ENCODE measurements around the gene TOX3.

TOX3 gene

DNA sequence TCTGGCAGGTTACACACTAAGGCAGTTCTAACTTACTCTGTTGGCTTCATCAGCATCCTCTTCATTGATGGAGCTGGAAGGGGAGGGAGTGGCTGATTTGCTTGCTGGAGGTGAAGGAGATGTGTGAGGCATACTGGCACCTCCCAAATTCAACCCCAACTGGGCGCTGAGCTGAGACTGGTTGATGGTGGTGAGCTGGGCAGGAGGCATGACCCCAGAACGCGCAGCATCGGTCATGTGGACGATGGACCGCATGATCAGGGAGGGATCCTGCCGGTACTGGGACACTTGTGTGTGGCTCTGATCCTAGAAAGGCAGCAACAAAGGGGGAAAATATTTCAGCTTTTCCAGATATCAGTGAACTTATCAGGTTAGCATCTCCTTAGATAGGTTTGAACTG lies 96.7 kb downstream of the TOX3 start:
- no peaks in the 10 kb centered on the region for H3K9me3 ChIP-seq (ENCODE audit: control insufficient read depth, insufficient read depth, low read depth, low read length)
- H3K27ac ChIP-seq (ENCODE audit: low read depth, low read length), result no peak overlapping the region
- peaks cover 11% of the 10 kb centered on the region for H3K36me3 ChIP-seq (ENCODE audit: control insufficient read depth, insufficient read depth, low read length)
- no peaks in the 10 kb centered on the region for H3K27me3 ChIP-seq (ENCODE audit: control insufficient read depth, insufficient read depth, low read length)
- no peak overlapping the region for H3K4me3 ChIP-seq (ENCODE audit: low read depth, low read length)
- H3K4me1 ChIP-seq (ENCODE audit: control insufficient read depth, insufficient read depth, low read length), result peaks cover 26% of the 10 kb centered on the region
- no peak overlapping the region for H3K9ac ChIP-seq (ENCODE audit: low read length)

GRCh38 chr16:52446080-52446479 lies 100.9 kb downstream of the TOX3 start:
- Histone ChIP-seq H3K36me3 (ENCODE audit: control insufficient read depth, insufficient read depth, low read length) (peaks cover 28% of the 10 kb centered on the region), H3K4me1 (ENCODE audit: control insufficient read depth, insufficient read depth, low read length) (peaks cover 19% of the 10 kb centered on the region), H3K9ac (ENCODE audit: low read length) (no peak overlapping the region), H3K9me3 (ENCODE audit: control insufficient read depth, insufficient read depth, low read depth, low read length) (no peaks in the 10 kb centered on the region), H3K27me3 (ENCODE audit: control insufficient read depth, insufficient read depth, low read length) (no peaks in the 10 kb centered on the region), H3K27ac (ENCODE audit: low read depth, low read length) (no peak overlapping the region), H3K4me3 (ENCODE audit: low read depth, low read length) (no peak overlapping the region)

- Histone ChIP-seq H3K4me1 (ENCODE audit: control insufficient read depth, insufficient read depth, low read length) (peaks cover 17% of the 10 kb centered on the region), H3K36me3 (ENCODE audit: control insufficient read depth, insufficient read depth, low read length) (peaks cover 43% of the 10 kb centered on the region), H3K9ac (ENCODE audit: low read length) (no peak overlapping the region), H3K4me3 (ENCODE audit: low read depth, low read length) (no peak overlapping the region), H3K9me3 (ENCODE audit: control insufficient read depth, insufficient read depth, low read depth, low read length) (peaks cover 5% of the 10 kb centered on the region), H3K27ac (ENCODE audit: low read depth, low read length) (no peak overlapping the region), H3K27me3 (ENCODE audit: control insufficient read depth, insufficient read depth, low read length) (no peaks in the 10 kb centered on the region)
These were observed 105.1 kb downstream of the TOX3 start for GRCh38 chr16:52441886-52442285.

DNA sequence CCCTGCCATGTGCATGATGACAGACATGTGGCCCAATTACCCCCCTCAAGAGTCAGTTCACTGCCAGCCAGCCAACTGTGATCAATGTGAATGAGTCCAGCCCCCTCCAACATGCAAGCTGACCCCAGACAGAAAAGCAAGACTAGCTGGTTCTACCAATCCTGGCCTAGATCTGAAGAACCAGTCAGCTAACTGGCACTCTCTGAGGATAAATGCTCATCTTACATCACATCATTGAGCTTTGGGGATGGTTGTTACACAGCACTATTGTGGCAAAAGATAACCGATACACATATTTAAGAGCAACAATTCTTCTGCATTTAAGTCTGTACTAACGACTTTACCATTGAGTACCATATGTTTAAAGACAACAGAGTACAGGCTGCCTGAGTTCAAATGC lies 106.7 kb downstream of the TOX3 start:
- Histone ChIP-seq H3K4me1 (ENCODE audit: control insufficient read depth, insufficient read depth, low read length) (peaks cover 6% of the 10 kb centered on the region; the same call in 1 of the 2 replicates), H3K27me3 (ENCODE audit: control insufficient read depth, insufficient read depth, low read length) (no peaks in the 10 kb centered on the region), H3K9ac (ENCODE audit: low read length) (no peak overlapping the region), H3K27ac (ENCODE audit: low read depth, low read length) (no peak overlapping the region), H3K4me3 (ENCODE audit: low read depth, low read length) (no peak overlapping the region), H3K36me3 (ENCODE audit: control insufficient read depth, insufficient read depth, low read length) (peaks cover 43% of the 10 kb centered on the region), H3K9me3 (ENCODE audit: control insufficient read depth, insufficient read depth, low read depth, low read length) (peaks cover 5% of the 10 kb centered on the region)

GRCh38 chr16:52439750-52440149 lies 107.2 kb downstream of the TOX3 start:
- peaks cover 4% of the 10 kb centered on the region; the same call in 1 of the 2 replicates for H3K4me1 ChIP-seq (ENCODE audit: control insufficient read depth, insufficient read depth, low read length)
- H3K27ac ChIP-seq (ENCODE audit: low read depth, low read length), result no peak overlapping the region
- peaks cover 43% of the 10 kb centered on the region for H3K36me3 ChIP-seq (ENCODE audit: control insufficient read depth, insufficient read depth, low read length)
- H3K4me3 ChIP-seq (ENCODE audit: low read depth, low read length), result no peak overlapping the region
- no peaks in the 10 kb centered on the region for H3K27me3 ChIP-seq (ENCODE audit: control insufficient read depth, insufficient read depth, low read length)
- H3K9me3 ChIP-seq (ENCODE audit: control insufficient read depth, insufficient read depth, low read depth, low read length), result peaks cover 5% of the 10 kb centered on the region
- no peak overlapping the region for H3K9ac ChIP-seq (ENCODE audit: low read length)

DNA sequence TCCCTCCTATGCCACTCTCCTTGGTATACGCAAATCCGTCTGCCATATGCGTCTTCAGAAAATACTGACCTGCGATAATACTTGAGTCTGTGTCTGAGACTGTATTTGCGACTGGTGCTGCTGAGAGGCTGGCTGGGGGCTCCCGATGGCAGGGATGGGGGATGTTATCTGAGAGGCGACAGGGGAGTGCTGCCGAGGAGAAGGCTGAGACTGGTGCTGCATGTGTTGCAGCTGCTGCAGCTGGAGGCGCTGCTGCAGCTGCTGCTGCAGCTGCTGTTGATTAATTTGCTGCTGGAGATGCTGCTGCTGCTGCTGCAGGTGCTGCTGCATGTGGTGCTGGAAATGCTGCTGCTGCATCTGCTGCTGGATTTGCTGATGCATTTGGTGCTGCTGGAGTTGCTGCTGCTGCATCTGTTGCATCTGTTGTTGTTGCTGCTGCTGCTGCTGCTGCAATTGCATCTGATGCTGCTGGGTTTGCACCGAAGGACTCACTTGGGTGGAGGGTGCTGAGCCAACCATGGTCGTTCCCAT lies 107.7 kb downstream of the TOX3 start:
- no peaks in the 10 kb centered on the region for H3K27me3 ChIP-seq (ENCODE audit: control insufficient read depth, insufficient read depth, low read length)
- H3K27ac ChIP-seq (ENCODE audit: low read depth, low read length), result no peak overlapping the region
- peaks cover 5% of the 10 kb centered on the region for H3K9me3 ChIP-seq (ENCODE audit: control insufficient read depth, insufficient read depth, low read depth, low read length)
- H3K9ac ChIP-seq (ENCODE audit: low read length), result no peak overlapping the region
- peaks cover 4% of the 10 kb centered on the region; the same call in 1 of the 2 replicates for H3K4me1 ChIP-seq (ENCODE audit: control insufficient read depth, insufficient read depth, low read length)
- no peak overlapping the region for H3K4me3 ChIP-seq (ENCODE audit: low read depth, low read length)
- H3K36me3 ChIP-seq (ENCODE audit: control insufficient read depth, insufficient read depth, low read length), result peaks cover 41% of the 10 kb centered on the region

DNA sequence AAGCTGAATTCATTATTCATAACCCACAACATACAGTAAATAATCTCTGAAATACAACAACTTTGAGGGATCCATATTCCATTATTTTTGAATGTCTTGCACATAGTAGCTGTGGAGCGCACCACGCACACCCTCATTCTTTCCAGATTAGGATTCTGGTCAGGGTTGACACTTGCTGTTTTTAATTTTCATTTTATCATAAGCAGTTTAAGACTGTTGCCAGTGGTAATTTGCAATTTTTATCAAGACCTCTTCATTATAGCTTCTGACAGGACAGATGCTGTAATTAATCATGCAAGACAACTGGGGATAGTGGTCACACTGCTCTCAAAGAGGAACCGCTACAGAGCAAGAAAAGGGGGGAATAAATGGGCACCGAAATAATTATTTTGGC lies 109.7 kb downstream of the TOX3 start:
- H3K9me3 ChIP-seq (ENCODE audit: control insufficient read depth, insufficient read depth, low read depth, low read length), result peaks cover 5% of the 10 kb centered on the region
- H3K27me3 ChIP-seq (ENCODE audit: control insufficient read depth, insufficient read depth, low read length), result no peaks in the 10 kb centered on the region
- no peak overlapping the region for H3K4me3 ChIP-seq (ENCODE audit: low read depth, low read length)

DNA sequence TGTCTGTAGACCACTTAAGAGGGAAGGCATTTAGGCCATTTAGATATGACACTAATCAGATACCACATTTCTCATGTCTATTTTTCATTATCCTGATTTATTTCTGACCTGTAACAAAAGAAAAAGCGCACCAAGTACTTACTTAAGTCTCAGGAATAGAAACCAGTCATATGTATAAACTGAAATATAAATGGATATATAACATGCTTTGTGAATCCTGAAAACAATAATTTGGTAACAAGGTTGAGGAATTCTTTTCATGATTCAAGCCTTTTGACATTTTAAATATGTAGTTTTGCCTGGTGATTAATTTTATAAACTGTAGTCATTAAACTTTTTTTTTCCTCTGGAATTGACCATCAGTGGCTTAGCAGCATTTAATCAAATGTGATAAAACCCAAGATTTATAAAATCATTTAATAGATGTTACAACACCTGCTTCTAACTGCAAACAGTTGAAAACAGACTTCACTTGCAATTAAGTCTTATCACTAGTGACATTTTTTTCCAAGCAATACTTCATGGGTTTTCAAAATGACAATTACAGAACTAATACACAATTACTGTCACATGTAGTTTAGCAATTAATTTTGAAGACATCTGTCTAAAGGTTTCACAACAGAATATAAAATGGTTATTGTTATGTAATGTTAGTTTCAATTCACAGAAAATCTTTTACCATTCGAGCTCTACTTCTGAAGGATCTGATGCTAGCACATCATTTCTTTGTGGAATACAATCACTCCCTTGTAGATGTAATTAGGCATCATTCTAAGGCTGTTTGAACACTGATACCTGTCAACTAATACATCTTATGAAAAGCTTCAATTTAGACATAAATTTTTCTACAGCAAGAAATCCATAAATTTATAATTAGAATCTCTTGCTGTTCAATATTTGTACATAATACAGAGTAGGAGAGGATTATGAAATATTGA lies 110.3 kb downstream of the TOX3 start:
- Histone ChIP-seq H3K27me3 (ENCODE audit: control insufficient read depth, insufficient read depth, low read length) (no peaks in the 10 kb centered on the region), H3K36me3 (ENCODE audit: control insufficient read depth, insufficient read depth, low read length) (peaks cover 29% of the 10 kb centered on the region), H3K27ac (ENCODE audit: low read depth, low read length) (no peak overlapping the region), H3K4me3 (ENCODE audit: low read depth, low read length) (no peak overlapping the region), H3K9ac (ENCODE audit: low read length) (no peak overlapping the region), H3K9me3 (ENCODE audit: control insufficient read depth, insufficient read depth, low read depth, low read length) (peaks cover 5% of the 10 kb centered on the region), H3K4me1 (ENCODE audit: control insufficient read depth, insufficient read depth, low read length) (peaks cover 4% of the 10 kb centered on the region; the same call in 1 of the 2 replicates)

More for the DNA sequence above, 109.7 kb downstream of the TOX3 start:
- Histone ChIP-seq H3K9ac (ENCODE audit: low read length) (no peak overlapping the region), H3K36me3 (ENCODE audit: control insufficient read depth, insufficient read depth, low read length) (peaks cover 32% of the 10 kb centered on the region), H3K4me1 (ENCODE audit: control insufficient read depth, insufficient read depth, low read length) (peaks cover 4% of the 10 kb centered on the region; the same call in 1 of the 2 replicates), H3K27ac (ENCODE audit: low read depth, low read length) (no peak overlapping the region)

DNA sequence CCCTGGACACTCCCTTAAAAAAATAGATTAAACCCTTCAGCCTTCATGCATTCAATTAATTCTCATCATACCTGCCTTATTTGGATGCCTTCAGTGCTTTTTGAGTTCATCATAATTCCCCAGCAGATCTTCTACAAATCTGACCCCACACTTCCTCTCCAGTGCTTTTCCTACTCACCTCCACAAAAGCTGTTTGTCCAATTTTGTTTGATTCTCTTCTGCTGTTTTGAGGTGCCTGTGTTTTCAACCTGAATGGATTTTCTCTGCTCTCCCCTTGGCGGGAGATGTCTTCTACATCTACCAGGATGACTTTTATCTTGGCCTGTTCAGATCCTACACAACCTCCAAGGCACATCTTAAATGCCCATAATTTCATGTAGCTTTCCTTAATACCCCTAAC lies 112.7 kb downstream of the TOX3 start:
- H3K9me3 ChIP-seq (ENCODE audit: control insufficient read depth, insufficient read depth, low read depth, low read length), result no peaks in the 10 kb centered on the region
- H3K27me3 ChIP-seq (ENCODE audit: control insufficient read depth, insufficient read depth, low read length), result no peaks in the 10 kb centered on the region
- H3K4me3 ChIP-seq (ENCODE audit: low read depth, low read length), result no peak overlapping the region
- H3K9ac ChIP-seq (ENCODE audit: low read length), result no peak overlapping the region
- H3K4me1 ChIP-seq (ENCODE audit: control insufficient read depth, insufficient read depth, low read length), result peaks cover 4% of the 10 kb centered on the region; the same call in 1 of the 2 replicates
- peaks cover 11% of the 10 kb centered on the region for H3K36me3 ChIP-seq (ENCODE audit: control insufficient read depth, insufficient read depth, low read length)
- no peak overlapping the region for H3K27ac ChIP-seq (ENCODE audit: low read depth, low read length)

DNA sequence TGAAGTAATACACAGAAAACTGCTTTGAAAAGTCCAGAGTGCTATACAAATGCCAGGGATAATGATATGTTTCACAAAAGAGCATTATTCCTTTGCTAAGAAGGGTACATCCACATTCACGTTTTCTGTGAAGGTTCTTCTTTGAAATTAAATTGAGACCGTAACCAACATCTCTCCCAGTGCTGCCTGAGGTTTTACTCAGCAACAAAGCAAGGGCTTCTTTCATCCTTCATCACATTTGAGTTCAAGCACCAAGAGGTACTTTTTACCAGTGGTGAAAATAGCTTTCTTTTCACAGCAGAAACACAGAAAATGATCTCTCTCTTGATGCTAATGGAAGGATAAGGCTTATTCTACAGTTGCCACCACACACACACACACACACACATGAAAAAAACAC lies 113.3 kb downstream of the TOX3 start:
- H3K4me1 ChIP-seq (ENCODE audit: control insufficient read depth, insufficient read depth, low read length), result peaks cover 4% of the 10 kb centered on the region; the same call in 1 of the 2 replicates
- H3K36me3 ChIP-seq (ENCODE audit: control insufficient read depth, insufficient read depth, low read length), result peaks cover 5% of the 10 kb centered on the region; the same call in 1 of the 2 replicates
- H3K9me3 ChIP-seq (ENCODE audit: control insufficient read depth, insufficient read depth, low read depth, low read length), result no peaks in the 10 kb centered on the region
- no peak overlapping the region for H3K4me3 ChIP-seq (ENCODE audit: low read depth, low read length)
- H3K9ac ChIP-seq (ENCODE audit: low read length), result no peak overlapping the region
- H3K27ac ChIP-seq (ENCODE audit: low read depth, low read length), result no peak overlapping the region
- no peaks in the 10 kb centered on the region for H3K27me3 ChIP-seq (ENCODE audit: control insufficient read depth, insufficient read depth, low read length)

GRCh38 chr16:52424591-52424990 lies 122.4 kb downstream of the TOX3 start:
- H3K9ac ChIP-seq (ENCODE audit: low read length), result no peak overlapping the region
- H3K4me1 ChIP-seq (ENCODE audit: control insufficient read depth, insufficient read depth, low read length), result no peaks in the 10 kb centered on the region
- H3K9me3 ChIP-seq (ENCODE audit: control insufficient read depth, insufficient read depth, low read depth, low read length), result no peaks in the 10 kb centered on the region
- no peaks in the 10 kb centered on the region for H3K27me3 ChIP-seq (ENCODE audit: control insufficient read depth, insufficient read depth, low read length)
- H3K36me3 ChIP-seq (ENCODE audit: control insufficient read depth, insufficient read depth, low read length), result no peaks in the 10 kb centered on the region
- no peak overlapping the region for H3K27ac ChIP-seq (ENCODE audit: low read depth, low read length)
- H3K4me3 ChIP-seq (ENCODE audit: low read depth, low read length), result no peak overlapping the region

Measured in HUES6 (cell line).